Astrocyte (in vitro differentiated cells and primary cell): Measurements from ENCODE around the gene CAMP. TPM values are rescaled to one million over a fixed set of nuclear protein-coding genes. Genes with fewer than 3 reads are reported as not detected.

Experiments used
- DNase-seq: peaks from one replicate; pipeline ENCODE4 v3.0.0-alpha.2; 2010; ENCODE audit warnings: low read depth
- FAIRE-seq: peaks from 2 replicates; lab custom pipeline; 2011; peaks lifted over from hg19 to GRCh38; lab: Jason Lieb, UNC
- H2AFZ ChIP-seq: 2 replicates; pipeline ENCODE4 v1.6.0; 2012; ENCODE audit warnings: low read depth, low read length, inconsistent platforms
- H3K27ac ChIP-seq: 2 replicates; pipeline ENCODE4 v1.5.1; 2011; ENCODE audit warnings: low read depth, low read length, inconsistent platforms
- H3K27me3 ChIP-seq: 2 replicates; pipeline ENCODE4 v1.6.0; 2011; ENCODE audit warnings: low read length, inconsistent platforms; ENCODE audit not compliant: insufficient read depth
- H3K36me3 ChIP-seq: 2 replicates; pipeline ENCODE4 v1.5.1; 2011; ENCODE audit warnings: low read length, inconsistent platforms; ENCODE audit not compliant: insufficient read depth
- H3K4me1 ChIP-seq: 2 replicates; pipeline ENCODE4 v1.5.1; 2011; ENCODE audit warnings: low read length, inconsistent platforms; ENCODE audit not compliant: insufficient read depth
- H3K4me2 ChIP-seq: 2 replicates; pipeline ENCODE4 v1.6.0; 2012; ENCODE audit warnings: low read length, inconsistent platforms
- H3K4me3 ChIP-seq: 2 replicates; pipeline ENCODE4 v1.5.1; 2011; ENCODE audit warnings: low read depth, mild to moderate bottlenecking, low read length, inconsistent platforms; ENCODE audit not compliant: insufficient read depth
- H3K79me2 ChIP-seq: 2 replicates; pipeline ENCODE4 v1.6.0; 2012; ENCODE audit warnings: mild to moderate bottlenecking, low read length, inconsistent platforms; ENCODE audit not compliant: insufficient read depth
- H3K9ac ChIP-seq: 2 replicates; pipeline ENCODE4 v1.6.0; 2012; ENCODE audit warnings: mild to moderate bottlenecking, low read length, inconsistent platforms
- H3K9me3 ChIP-seq: 2 replicates; pipeline ENCODE4 v1.5.1; 2012; ENCODE audit warnings: low read depth, mild to moderate bottlenecking, low read length, inconsistent platforms; ENCODE audit not compliant: insufficient read depth
- H4K20me1 ChIP-seq: 2 replicates; pipeline ENCODE4 v1.6.0; 2012; ENCODE audit warnings: low read length, inconsistent platforms; ENCODE audit not compliant: insufficient read depth
- H3K27ac Mint-ChIP-seq: one replicate; pipeline ENCODE4 v1.8.0; 2021; ENCODE audit warnings: mild to moderate bottlenecking, mixed read lengths; ENCODE audit not compliant: unreplicated experiment
- H3K27me3 Mint-ChIP-seq: one replicate; pipeline ENCODE4 v1.8.0; 2021; ENCODE audit warnings: low read depth, mixed read lengths; ENCODE audit not compliant: unreplicated experiment
- H3K36me3 Mint-ChIP-seq: one replicate; pipeline ENCODE4 v1.8.0; 2021; ENCODE audit warnings: low read depth, mixed read lengths; ENCODE audit not compliant: unreplicated experiment
- H3K4me1 Mint-ChIP-seq: one replicate; pipeline ENCODE4 v1.8.0; 2021; ENCODE audit warnings: low read depth, mixed read lengths; ENCODE audit not compliant: unreplicated experiment
- H3K4me3 Mint-ChIP-seq: one replicate; pipeline ENCODE4 v1.8.0; 2021; ENCODE audit warnings: mild to moderate bottlenecking, moderate library complexity, mixed read lengths; ENCODE audit not compliant: unreplicated experiment
- H3K9me3 Mint-ChIP-seq: one replicate; pipeline ENCODE4 v1.8.0; 2021; ENCODE audit warnings: mild to moderate bottlenecking, mixed read lengths; ENCODE audit not compliant: unreplicated experiment
- CTCF ChIP-seq: IDR thresholded peaks from 2 replicates; pipeline ENCODE4 v1.5.1; 2011; ENCODE audit warnings: low read depth, mild to moderate bottlenecking, inconsistent platforms, low read length, moderate library complexity; ENCODE audit not compliant: insufficient read depth
- EZH2 ChIP-seq: IDR thresholded peaks from 2 replicates; pipeline ENCODE4 v1.6.1; 2012; ENCODE audit warnings: mild to moderate bottlenecking, low read length, inconsistent platforms; ENCODE audit not compliant: insufficient read depth
- total RNA-seq: library from RNA; stranded (reverse); gene quantifications from 2 replicates; pipeline ENCODE4 v1.2.1, GENCODE V29; 2021

Gene CAMP
- total RNA-seq, 1 donor from 2014 or later = not detected

- H3K79me2 ChIP-seq = peaks cover 28% of the 10 kb centered on the region
Measured at GRCh38 chr3:48186631-48187300, 36.5 kb upstream of the CAMP start.

GRCh38 chr3:48187301-48187578, 36.1 kb upstream of the CAMP start:
- no peaks in the 10 kb centered on the region for H3K27me3 ChIP-seq
- Mint-ChIP-seq H3K4me1 (no peaks in the 10 kb centered on the region), H3K4me3 (peak overlapping the region; percentile 90), H3K9me3 (no peaks in the 10 kb centered on the region), H3K27me3 (peaks cover 4% of the 10 kb centered on the region), H3K36me3 (peaks cover 4% of the 10 kb centered on the region), H3K27ac (no peak overlapping the region)
- DNase-seq = no peak
- peak overlapping the region; percentile 84 for H3K4me2 ChIP-seq
- no peaks in the 10 kb centered on the region for H3K9me3 ChIP-seq
- H3K79me2 ChIP-seq = peaks cover 28% of the 10 kb centered on the region
- peaks cover 16% of the 10 kb centered on the region for H3K4me1 ChIP-seq
- H2AFZ ChIP-seq = peak overlapping the region; percentile 95
- H3K27ac ChIP-seq = peak overlapping the region; percentile 73
- H3K9ac ChIP-seq = peak overlapping the region; percentile 86
- FAIRE-seq = no peak
- TF ChIP-seq CTCF = no peak
- TF ChIP-seq EZH2 = no peak
- no peaks in the 10 kb centered on the region for H4K20me1 ChIP-seq
- H3K4me3 ChIP-seq = peak overlapping the region; percentile 78
- H3K36me3 ChIP-seq = peaks cover 18% of the 10 kb centered on the region

More at GRCh38 chr3:48186631-48187300, 36.5 kb upstream of the CAMP start:
- DNase-seq (no peak), FAIRE-seq (no peak)
- Histone ChIP-seq H2AFZ (peak overlapping the region; percentile 95), H4K20me1 (no peaks in the 10 kb centered on the region), H3K9me3 (no peaks in the 10 kb centered on the region), H3K4me1 (peaks cover 16% of the 10 kb centered on the region), H3K4me3 (peak overlapping the region; percentile 78), H3K27me3 (no peaks in the 10 kb centered on the region), H3K27ac (peak overlapping the region; percentile 73), H3K9ac (peak overlapping the region; percentile 86), H3K4me2 (peak overlapping the region; percentile 84), H3K36me3 (peaks cover 21% of the 10 kb centered on the region)
- no peaks in the 10 kb centered on the region for H3K9me3 Mint-ChIP-seq
- H3K4me1 Mint-ChIP-seq = no peaks in the 10 kb centered on the region
- peaks cover 4% of the 10 kb centered on the region for H3K36me3 Mint-ChIP-seq
- no peak overlapping the region for H3K27ac Mint-ChIP-seq
- TF ChIP-seq EZH2 (no peak), CTCF (no peak)
- H3K4me3 Mint-ChIP-seq = peak overlapping the region; percentile 90
- H3K27me3 Mint-ChIP-seq = peaks cover 4% of the 10 kb centered on the region

- FAIRE-seq (no peak), DNase-seq (no peak)
Measured at GRCh38 chr3:48187579-48188265, 35.6 kb upstream of the CAMP start.

More at GRCh38 chr3:48187579-48188265, 35.6 kb upstream of the CAMP start:
- Histone ChIP-seq H3K9me3 (no peaks in the 10 kb centered on the region), H3K27ac (peak overlapping the region; percentile 73), H3K79me2 (peaks cover 28% of the 10 kb centered on the region), H3K4me3 (peak overlapping the region; percentile 78), H3K4me1 (peaks cover 16% of the 10 kb centered on the region), H2AFZ (peak overlapping the region; percentile 95), H3K9ac (peak overlapping the region; percentile 86), H3K27me3 (no peaks in the 10 kb centered on the region), H3K36me3 (peaks cover 13% of the 10 kb centered on the region), H3K4me2 (peak overlapping the region; percentile 84), H4K20me1 (no peaks in the 10 kb centered on the region)
- no peak for TF ChIP-seq CTCF
- Mint-ChIP-seq H3K27me3 (peaks cover 4% of the 10 kb centered on the region), H3K9me3 (no peaks in the 10 kb centered on the region), H3K36me3 (no peaks in the 10 kb centered on the region), H3K27ac (no peak overlapping the region), H3K4me3 (peak overlapping the region; percentile 90), H3K4me1 (no peaks in the 10 kb centered on the region)
